ENCODE measurements around the gene ABHD14A.
A peak's percentile ranks its signal among the peaks of the same experiment; 100 is the strongest.

Gene ABHD14A

GRCh38 chr3:51999846-52000245 is 25.0 kb downstream of the ABHD14A start:
- DNase-seq: no peak

GRCh38 chr3:52001443-52001974 is 26.6 kb downstream of the ABHD14A start:
- DNase-seq: peak; percentile 65

DNA sequence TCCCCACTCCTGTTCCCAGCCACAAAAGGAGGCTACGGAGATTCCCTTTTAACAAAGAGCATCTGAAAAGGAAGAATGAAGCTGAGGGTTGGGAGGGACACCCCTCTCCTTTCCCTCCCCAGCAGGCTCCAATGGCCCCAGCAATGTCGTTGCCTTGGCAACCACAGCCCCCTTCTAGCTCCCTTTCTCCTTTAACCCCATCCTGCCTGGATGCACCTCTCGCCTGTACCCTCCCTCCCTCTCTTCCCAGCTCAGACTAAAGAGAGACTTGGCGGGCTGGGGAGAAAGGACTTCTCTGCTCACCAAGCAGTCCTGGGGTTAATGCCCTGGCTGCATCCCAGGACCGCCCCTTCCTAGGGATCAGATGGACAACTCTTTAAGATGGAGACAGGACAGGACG is 27.9 kb downstream of the ABHD14A start:
- no peak for DNase-seq

DNA sequence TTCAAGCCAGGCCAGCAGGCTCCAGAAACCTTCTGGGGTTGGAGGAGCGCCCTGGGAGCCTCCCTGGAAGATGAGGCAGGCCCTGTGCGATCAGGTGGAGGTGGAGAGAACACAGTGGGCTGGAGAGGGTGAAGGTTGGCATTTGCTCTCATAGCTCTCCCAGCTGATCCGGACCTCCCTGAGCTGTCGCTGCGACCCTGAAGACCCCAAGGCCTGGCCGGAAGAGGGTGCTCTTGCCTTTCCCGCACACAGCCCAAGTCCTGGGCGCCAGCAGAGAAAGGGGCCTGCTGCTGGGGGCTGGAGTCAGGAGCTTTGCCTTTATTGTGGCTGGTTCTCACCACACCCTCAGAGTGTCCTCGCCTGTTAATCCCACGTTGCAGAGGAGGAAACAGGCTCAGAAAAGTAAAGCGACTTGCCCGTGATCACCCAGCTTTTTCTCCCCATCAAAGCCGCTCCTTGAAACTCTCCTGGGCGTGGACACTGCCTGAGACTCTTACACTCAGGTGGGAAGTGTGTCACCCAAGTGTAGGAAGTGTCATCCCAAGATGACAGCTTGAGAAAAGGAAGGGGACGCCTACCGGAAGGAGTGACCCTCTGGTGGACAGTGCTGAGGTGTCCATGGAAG is 29.4 kb downstream of the ABHD14A start:
- DNase-seq: no peak

DNA sequence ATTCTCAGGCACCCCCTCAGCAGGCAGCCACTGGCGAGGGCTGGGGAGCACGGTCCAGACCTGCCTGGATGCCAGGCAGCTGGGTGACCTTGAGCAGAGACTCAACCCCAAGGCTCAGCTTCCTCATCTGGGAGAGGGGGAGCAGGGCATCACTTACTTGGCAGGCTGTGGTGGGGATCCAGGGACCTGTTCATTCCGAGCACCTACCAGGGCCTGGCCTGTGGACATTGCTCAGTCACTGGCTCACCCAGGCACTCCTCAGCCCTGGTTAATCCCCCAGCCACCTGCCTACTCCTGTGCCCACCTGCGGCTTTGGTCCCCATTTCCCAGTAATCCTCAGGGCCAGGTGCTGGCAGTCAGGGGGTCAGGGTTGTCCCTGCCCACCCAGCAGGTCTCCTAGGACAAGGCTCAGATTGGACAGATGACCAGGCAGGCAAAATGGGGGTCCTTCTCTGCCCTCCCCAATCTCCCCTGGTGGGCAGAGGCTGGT is 30.1 kb downstream of the ABHD14A start:
- DNase-seq: no peak

DNA sequence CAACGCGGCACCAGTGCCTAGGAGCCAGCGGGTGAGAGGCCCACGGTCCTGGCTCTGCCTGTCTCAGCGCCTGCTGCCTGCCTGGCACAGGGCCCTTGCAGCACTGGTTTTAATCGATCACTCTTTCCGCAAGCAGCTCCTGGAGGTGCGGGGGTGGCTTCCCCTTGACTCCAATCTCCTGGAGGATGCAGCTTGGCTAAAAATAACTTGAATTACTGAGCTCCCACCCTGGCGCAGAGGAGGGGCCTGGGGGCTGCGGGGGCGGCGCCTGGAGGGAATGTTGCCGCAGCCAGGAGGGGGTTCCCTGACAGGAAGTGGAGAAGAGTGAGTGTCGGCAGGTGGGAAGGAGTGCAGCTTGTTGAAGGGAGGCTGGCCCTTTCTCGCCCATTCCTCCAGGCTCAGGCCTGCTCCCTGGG is 30.7 kb downstream of the ABHD14A start:
- no peak for DNase-seq

GRCh38 chr3:52006017-52006819 is 31.4 kb downstream of the ABHD14A start:
- peak; percentile 30 for DNase-seq

DNA sequence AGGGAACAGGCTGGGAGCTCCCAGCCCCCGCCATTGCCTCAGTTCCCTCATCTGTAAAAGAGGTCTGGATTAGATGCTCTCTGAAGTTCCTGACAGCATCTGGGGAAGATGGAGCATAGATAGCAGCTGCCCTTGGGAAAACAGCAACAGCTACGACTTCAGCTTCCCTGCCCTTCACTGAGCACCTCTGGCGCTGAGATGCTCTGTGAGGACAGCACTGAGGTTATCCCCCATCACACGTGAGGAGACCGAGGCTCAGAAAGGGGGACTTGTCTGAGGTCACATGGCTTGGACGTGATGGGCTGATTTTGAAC is 31.9 kb downstream of the ABHD14A start:
- no peak for DNase-seq

DNA sequence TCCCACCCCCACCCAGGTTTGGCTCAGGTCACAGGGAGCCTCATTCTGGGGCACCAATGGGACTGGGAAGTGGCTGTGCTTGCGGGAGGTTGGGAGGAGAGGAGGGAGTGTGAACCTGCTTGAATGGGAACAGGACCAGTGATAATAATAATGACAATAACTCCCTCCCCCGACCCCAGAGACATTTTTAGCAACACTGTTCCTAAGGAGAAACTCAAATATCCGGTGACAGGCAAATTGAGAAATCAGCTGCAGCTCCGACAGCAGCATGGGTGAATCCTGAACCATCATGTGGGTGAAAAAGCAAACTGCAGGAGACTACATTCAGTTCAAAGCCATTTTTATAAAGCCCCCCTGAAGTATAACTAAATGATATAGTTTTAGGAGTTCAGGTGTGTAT is 32.4 kb downstream of the ABHD14A start:
- DNase-seq: no peak

DNA sequence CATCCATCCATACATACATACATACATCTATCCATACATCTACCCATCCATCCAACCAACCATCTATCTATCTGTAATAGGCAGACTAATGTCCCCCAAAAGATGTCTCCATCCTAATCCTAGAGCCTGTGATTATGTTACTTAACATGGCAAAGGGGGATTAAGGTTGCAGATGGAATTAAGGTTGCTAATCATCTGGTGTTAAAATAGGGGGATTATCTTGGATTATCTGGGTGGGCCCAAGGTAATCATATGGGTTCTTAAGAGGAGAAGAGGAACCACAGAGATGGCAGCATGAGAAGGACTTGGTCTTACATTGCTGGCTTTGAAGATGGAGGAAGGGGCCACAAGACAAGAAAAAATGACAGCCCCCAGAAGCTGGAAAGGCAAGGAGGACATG is 35.6 kb downstream of the ABHD14A start:
- DNase-seq: no peak

DNA sequence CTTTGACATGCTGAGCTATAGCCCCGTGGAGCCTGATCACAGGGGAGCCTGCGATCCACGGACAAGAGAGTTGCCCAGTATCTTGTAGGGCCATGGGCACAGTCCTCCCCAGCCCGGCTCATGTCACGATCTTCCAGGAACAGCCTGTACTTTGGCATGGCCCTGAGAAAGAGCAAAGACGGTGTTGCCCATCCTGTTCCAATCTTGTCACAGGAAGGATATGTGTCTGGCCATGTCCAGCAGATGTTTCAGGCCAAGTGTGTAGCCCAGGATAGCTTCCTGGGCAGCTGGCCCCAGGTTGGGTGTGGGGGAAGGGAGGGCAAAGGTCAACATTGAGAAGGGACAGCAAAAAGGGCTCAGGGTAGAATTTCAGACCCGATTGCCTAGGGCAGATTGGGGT is 37.8 kb downstream of the ABHD14A start:
- no peak for DNase-seq

GRCh38 chr3:52013802-52014598 is 39.1 kb downstream of the ABHD14A start:
- no peak for DNase-seq

DNA sequence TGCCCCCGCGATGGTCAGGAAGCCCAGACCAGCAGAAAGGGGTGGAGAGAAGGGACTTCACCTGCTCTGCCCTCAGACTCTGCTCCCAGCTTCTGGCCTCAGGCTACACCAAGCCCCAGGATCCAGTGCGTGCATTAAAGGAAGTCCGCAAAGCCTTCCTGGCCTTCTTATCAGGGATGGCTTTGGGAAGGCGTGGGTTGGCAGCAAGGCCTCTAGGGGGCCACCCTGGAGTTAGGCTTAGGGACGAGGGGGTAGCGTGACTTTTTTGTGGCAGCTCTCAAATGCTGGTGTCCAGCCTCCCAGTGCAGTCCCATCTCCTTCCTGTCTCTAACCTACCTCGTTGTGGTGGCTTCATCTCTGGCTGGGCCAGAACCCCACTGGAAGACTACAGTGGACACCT is 39.7 kb downstream of the ABHD14A start:
- no peak for DNase-seq

DNA sequence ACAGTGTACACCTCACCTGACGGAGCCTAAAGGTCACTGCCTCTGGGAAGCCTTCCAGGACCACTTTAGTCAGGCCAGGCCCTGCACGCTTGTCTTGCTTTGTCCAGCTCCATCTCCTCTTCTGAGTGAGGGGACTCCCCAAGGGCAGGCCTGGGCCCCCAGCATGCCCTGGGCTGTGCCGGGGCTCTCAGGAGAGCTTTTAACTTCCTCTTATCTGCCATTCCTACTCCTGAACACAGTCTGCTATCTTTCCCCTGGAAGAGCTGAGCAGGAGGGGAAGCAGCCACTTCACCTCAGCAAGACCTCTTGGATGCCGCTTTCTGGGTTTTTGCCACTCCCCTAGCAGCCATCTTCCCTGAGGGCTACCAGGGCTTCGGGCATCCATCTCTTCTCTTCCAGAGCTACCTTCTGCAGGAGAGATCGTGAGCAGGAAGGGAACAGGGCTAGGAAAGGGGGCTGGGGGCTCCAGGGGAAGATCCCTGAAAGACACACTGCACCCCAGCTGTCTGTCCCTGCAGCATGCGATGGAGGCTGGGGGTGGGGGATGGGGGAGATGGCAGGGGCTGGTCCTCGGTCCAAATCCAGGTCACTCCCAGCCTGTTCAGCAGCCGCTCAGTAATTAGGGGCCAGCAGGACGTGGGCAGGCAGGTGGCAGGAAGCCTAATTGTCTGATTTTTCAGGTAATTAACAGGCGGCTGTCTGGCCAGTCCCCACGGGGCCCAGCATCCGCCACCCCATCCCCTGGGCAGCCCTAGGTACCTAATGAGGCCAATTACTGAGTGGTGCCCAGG is 40.8 kb downstream of the ABHD14A start:
- DNase-seq: no peak

- no peak for DNase-seq
Observed at GRCh38 chr3:52017586-52017985, 42.7 kb downstream of the ABHD14A start.

DNA sequence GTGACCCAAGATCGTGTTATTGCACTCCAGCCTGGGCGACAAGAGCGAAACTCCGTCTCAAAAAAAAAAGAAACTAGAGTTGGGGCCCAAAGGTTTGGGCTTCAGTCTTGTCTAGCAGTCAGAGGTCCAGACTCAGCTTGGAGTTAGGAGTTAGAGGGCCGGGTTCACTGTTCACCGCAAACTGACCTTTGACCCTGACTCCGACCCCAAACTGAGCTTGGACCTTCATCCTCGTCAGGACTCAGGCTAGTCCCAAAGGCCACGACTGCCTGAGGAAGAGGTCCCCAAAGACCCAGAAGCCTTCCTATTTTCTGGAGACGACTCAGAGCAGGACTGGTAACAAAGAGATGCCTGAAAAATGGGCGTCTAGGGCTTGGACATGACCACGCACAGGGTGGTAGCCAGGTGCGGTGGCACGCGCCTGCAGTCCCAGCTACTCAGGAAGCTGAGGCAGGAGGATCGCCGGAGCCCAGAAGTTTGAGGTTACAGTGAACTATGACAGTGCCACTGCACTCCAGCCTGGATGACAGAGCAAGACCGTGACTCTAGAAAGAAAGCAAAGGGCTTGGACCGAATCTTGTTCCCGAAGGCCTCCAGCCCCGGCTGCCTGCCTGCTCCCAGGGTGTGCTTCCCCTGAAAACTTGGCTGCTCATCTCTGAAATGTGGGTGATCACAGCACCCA is 43.6 kb downstream of the ABHD14A start:
- DNase-seq: no peak

DNA sequence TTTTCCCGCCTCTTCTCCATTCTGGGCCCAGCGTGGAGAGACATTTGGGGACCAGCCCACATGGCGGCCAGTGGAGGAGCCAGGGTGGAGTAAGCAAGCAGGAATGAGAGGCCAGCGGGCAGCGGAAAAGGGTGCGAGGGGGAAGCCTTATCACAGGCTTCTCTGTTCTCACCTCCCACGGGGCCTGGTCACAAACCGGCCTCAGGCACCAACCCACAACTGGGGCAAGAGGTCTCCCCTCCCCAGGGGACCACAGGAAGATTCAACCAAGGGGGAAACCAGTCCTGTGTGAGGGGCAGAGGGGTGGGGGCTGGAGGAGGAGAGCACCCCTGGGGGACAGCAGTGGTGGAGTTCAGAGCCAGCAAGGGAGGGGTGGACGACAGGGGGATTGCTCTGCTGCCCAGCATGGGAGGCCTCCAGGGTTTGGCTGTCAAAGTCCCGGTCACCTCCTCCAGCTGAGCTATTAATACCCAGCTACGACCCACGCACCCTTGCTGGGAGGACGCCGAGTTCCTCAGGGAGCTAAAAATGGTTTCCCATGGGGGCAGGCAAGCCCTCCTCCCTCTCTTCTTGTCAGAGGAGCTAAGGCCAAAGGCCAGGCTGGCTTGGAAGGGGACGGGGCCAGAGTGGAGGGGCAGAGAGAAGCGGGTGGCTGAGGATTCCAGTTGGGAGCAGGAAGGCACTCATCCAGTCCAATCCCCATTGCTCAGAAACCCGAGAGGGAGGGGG is 44.7 kb downstream of the ABHD14A start:
- no peak for DNase-seq

- DNase-seq: no peak
Observed at GRCh38 chr3:52020796-52021195, 45.9 kb downstream of the ABHD14A start.

DNA sequence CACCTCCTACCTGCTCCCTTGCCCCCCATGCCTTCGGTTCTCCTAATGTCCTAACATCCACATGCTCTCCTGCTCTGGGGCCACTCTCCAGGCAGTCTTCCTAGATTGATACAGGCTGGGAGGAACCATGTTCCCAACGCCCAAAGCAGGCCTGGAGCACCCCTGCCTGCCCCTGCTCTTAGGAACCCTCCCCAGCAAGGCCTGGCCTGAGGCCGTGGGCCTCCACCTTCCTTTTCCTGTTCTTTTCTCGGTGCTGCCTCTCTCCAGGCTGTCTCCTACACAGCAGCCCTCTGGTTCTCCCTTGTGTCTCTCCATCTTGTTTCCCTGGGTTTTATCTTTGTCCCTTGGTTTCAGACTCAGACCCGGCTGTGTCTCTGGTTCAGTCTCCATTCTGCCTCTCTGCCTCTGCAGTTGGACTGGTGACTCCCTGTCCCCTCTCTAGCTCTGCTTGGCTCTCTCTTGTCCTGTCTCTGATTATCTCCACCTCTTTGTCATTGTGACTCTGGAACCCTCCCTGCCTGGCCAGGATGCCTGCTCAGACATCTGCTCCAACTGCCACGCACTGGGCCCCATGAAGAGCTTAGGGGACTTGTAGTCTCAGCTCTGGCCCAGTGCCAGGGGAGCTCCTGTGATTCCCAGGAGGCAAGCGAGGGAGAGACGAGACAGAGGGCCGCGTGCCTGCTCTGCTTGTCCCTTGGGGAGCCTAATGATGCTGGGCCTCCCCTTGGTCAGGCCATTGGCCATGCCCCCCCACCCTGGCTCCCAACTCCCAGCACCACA is 46.8 kb downstream of the ABHD14A start:
- no peak for DNase-seq

DNA sequence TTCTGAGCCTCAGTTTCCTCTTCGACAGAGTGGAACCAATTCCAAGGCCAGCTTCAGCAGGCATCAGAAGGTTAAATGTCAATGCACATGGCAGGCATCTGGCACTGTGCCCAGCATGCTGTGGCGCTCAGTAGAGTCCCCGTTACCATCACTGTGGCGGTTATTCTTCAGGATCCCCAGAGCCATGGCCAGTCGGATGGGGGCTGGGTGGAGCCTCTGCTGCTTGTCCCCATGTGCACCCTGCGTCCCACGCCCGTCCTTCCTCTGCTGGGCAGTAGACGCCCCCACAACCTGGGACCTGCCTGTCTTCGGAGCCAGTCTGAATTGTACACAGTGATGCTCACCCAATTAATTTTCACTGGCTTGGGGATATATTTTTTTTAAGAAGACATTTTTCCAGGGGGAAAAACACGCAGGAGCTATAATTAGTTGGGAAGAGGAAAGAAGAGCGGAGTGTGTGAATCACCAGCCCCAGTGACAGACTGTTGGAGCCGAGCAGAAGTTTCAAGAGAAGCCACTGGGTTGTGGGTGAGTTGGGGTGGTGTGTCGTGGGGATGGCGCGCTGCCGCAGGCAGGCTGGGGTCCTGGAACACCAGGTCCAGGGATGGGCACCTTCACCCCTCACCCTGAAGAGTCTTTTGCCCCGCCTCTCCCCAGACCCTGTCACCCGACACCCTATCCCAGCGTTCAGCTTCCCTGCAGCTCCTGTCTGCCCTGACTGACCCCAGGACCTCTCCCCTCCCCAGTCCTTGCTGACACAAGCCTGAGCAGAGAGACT is 47.6 kb downstream of the ABHD14A start:
- DNase-seq: no peak

Data from suppressor macrophage treated with lipopolysaccharide for 4 hours (primary cell).